Activated CD4-positive, alpha-beta T cell treated with anti-CD3 and anti-CD28 coated beads for 4 hours (primary cell): ENCODE measurements around the gene OAS3.
"Not testable (repeated sequence)": the region's sequence is repeated elsewhere in the genome, so short reads cannot be mapped to it uniquely, and the experiment has no call there.

Experiments
- DNase-seq, 2 donors: peaks; one replicate each; pipeline ENCODE4 v3.0.0-alpha.2; 2020

Gene OAS3, protein sequence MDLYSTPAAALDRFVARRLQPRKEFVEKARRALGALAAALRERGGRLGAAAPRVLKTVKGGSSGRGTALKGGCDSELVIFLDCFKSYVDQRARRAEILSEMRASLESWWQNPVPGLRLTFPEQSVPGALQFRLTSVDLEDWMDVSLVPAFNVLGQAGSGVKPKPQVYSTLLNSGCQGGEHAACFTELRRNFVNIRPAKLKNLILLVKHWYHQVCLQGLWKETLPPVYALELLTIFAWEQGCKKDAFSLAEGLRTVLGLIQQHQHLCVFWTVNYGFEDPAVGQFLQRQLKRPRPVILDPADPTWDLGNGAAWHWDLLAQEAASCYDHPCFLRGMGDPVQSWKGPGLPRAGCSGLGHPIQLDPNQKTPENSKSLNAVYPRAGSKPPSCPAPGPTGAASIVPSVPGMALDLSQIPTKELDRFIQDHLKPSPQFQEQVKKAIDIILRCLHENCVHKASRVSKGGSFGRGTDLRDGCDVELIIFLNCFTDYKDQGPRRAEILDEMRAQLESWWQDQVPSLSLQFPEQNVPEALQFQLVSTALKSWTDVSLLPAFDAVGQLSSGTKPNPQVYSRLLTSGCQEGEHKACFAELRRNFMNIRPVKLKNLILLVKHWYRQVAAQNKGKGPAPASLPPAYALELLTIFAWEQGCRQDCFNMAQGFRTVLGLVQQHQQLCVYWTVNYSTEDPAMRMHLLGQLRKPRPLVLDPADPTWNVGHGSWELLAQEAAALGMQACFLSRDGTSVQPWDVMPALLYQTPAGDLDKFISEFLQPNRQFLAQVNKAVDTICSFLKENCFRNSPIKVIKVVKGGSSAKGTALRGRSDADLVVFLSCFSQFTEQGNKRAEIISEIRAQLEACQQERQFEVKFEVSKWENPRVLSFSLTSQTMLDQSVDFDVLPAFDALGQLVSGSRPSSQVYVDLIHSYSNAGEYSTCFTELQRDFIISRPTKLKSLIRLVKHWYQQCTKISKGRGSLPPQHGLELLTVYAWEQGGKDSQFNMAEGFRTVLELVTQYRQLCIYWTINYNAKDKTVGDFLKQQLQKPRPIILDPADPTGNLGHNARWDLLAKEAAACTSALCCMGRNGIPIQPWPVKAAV

DNA sequence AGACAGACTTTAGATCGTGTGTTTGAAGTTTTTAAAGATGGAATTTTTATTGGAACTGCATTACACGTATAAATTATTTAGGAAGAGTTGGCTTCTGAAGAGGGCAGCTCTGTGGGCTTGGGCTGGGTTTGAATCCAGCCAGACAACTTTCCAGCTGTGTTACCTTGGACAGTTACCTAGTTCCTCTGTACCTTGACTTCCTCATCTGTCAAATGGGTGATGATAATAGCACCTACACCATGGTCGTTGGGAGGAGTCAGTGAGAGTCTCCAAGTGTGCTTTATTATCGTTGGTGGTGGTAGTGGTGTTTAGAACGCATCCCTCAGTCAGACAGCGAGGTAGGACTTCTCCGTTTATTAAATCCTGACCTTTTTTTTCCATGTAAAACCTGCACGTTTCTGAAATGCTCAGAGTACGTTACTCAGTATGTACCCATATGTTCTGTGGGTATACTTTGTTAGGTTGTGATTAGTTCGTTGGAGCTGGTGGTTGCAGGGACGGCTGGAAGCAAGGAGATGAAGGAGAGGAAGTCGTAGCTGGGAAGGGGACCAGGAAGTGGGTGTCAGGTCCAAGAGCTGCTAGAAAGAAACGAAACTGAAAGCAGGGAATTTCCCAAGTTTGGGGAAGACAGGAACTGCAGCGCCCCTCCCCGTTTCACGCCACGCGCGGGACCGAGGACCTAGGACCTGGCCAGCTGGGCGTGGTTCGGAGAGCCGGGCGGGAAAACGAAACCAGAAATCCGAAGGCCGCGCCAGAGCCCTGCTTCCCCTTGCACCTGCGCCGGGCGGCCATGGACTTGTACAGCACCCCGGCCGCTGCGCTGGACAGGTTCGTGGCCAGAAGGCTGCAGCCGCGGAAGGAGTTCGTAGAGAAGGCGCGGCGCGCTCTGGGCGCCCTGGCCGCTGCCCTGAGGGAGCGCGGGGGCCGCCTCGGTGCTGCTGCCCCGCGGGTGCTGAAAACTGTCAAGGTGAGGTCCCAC lies at the start of gene OAS3:
Gene OAS3, plus strand, starts transcription at position 734 of the 979 bp plus-strand sequence. Its CDS starts 57 bp downstream, at position 791.
- peak; percentile 68 to 76 for DNase-seq

DNA sequence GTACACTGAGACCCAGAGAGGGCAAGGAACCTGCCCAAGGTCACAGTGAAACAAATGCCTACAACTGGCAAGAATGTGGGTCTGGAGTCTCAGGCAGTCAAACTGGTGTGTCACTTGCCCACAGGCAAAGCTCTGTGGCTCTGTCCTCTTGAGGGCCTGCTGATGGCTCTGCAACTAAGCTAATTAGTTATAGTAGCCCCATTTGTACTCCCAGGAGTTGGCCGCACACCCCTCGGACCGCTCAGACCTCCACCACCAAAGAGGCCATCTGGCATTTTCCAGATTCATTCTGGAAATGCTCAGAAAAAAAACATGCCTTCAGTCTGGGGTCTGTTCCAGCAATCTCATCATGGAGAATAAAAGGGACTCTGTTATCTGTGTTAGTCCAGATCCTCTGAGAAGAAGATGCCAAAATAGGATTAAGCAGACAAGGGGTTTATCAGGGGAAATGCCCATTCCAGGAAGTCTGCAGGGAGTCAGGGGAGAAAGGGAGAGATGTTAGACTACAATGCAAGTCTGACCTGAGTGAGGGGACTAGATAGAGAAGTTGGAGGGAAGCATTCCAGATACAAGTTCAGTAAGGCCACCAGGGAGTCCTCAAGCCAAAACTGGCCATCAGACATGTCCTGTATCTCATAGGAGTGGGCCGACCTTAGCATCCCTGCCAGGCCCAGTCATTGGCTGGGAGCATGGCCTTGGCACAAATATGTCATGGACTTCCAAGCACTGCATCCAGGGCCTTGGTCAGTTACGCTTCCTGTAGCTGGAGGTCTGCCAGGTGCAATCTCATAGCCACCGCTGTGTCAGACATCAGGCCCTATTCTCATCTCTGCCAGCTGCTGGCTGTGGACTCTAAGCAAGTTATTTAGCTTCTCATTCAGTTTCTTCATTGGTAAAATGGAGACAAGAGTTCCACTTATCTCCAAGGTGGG lies 46.9 kb upstream of the OAS3 start:
- DNase-seq, result no peak

DNA sequence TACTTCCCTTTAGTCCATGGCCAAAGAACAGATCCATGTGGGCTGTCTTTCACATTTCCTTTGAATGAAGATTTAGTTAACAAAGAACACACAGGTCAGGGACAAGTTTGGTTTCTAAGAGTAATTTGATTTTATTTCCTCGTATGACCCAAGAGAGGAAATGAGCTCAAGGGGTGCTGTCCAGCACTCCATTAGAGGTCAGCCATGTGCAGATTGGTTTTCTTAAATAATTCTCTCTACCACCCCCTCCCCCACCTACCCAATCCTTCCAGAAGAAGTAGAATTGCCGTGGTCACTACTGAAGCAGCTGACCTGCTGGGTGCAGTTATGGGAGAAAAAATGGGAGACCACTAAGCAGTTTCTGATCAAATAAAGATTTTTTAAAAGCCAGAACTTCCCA lies 45.4 kb upstream of the OAS3 start:
- DNase-seq, result no peak

DNA sequence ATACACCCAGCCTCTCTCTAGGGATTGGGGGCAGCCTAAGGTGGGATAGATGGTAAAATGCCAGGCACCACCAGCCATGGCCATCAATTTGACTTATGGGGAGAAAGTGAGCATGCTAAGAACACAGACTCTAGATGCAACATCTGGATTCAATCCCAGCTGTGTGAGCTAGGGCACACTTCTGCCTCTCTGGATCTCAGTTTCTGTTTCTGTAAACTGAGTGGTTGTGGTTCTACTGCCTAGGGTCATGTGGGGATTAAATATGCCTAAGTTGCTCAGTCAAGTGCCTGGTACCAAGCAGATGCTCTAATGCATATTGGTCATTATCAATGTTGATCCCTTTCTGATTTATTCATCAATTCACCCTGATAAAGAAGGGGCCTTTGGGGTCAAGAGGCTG lies 44.1 kb upstream of the OAS3 start:
- no peak for DNase-seq

DNA sequence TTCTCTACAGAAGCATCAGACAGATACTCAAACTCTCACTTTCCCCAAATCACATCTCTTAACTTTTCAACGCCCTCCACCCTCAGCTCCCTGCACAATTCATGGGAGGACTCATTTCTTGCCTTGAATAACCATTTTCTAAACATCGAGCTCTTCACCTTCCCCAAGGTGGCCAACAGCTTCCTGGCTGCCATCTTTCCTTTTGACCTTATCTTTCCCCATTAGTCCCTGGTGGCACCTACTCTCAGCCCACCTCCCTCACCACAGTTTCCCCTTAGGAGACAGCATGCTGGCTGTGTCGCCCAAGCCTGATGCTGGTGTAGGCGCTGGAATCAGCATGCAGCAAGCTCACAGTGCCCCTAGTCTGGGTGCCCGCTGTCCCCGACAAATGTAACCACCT lies 39.9 kb upstream of the OAS3 start:
- DNase-seq, result no peak

DNA sequence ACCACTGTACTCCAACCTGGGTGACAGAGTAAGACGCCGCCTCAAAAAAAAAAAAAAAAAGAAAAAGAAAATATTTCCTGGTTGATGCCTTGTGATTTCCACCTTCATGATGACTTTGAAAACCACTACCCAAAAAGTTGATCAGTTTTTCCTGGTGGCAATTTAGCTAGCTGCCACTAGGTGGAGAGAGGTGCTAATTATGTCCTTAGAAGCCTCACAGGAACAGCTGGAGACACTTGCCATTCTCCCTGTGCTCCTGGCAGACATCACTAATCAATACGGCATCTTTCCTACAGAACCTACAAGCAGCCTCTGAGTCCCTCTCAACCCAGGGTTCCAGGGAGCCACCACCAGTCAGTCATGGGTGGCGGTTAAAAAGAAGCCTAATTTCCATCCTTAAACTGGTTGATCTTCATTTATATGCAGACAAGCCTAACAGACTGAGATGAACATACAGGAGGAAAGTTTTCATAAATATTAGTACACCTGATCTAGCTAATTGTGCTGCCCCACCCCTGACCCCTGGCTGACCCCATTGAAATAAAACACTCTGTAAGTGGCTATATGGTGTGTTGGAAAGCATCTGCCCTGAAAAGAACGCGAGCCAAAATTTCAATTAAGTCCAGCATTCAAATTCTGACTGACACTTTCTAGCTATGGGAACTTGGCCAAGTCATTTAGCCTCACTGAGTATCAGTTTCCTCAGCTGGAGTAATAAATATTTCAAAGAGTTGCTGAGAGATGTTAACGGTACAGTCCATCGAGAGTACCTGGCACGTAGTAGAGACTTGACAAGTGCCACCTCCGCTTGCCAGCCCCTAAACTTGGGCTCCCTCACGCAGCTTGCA lies 37.8 kb upstream of the OAS3 start:
- peak; percentile 37 to 59 for DNase-seq

DNA sequence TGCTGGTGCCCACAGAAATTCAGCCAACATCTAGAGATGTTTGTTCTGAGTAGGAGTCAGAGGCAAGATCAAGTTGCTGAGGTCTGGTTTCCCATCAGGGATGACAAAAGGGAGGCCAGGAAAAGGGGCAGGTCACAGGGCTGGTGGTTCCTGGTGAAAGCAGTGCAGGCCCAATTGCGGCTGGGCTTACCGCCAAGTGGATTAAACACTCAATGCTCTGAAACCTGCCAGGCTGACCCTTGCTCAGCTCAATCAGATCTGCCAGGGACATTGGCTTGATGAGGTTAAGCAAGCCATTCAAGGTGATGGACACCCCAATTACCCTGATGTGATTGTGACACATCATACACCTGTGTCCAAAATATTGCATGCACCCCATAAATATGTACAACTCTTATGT lies 37.0 kb upstream of the OAS3 start:
- DNase-seq, result no peak

DNA sequence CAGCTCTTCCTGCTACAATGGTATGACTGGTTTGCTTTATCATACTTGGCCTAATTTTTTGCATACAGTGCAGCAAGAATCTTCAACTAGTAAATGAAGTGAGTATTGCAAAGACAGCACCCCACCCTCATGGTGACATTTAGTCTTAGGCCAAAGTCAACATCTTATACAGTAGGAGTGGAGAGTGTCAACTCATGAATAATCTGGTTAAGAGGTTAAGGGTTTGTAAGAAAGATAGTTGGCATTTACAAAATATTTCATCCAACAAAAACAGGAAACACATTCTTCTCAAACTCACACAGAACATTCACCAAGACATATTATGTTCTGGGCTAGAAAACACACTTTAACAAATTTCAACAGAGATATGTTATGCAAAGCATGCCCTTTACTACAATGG lies 33.7 kb upstream of the OAS3 start:
- no peak for DNase-seq

DNA sequence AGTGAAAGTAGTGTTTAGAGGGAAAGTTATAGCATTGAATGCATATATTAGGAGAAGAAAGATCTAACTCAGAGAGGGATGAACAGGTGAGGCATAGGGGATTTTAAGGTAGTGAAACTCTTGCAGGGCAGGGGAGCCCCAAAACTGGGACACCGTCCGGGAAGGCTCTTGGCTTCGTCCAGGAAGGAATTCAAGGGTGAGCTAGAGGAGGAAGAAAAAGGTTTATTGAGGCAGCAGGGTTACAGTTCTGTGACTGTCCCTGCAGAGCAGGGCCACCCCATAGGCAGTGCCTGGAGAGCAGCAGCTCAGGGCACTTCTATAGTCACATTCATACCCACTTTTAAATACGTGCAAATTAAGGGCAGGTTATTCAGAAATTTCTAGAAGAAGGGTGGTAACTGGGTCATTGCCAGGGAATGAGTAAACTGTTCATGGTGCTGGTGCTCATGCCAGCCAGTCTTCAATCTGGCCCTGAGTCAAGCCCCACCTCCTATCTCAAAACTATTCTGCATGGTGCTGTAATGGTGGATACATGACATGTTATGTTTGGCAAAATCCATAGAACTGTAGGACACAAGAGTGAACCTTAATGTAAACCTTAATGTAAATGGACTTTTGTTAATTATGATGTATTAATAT lies 32.7 kb upstream of the OAS3 start:
- DNase-seq, result no peak

DNA sequence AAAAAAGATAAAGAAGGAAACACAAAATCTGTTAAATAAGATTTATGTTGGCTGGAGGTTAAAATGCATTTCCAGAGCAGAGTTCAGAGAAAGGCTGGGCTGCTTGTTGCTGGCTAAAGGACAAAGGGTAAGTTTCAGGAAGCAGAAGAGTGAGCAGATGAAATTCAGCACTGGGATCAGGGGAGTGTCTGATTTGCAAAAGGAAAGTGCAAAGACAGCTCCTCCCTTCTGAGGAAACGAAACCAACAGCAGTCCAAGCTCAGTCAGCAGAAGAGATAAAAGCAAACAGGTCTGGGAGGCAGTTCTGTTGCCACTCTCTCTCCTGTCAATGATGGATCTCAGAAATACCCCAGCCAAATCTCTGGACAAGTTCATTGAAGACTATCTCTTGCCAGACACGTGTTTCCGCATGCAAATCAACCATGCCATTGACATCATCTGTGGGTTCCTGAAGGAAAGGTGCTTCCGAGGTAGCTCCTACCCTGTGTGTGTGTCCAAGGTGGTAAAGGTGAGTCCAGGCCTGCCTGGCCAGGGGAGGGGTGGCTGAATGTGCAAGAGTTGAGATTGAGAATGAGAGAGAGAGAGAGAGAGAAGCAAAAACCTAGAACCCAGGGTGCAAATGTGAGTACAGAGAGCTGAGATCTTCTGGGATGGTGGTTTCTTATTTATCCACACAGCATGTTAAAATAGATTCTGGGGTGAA lies 31.4 kb upstream of the OAS3 start, which contains the start of gene OAS1:
Gene OAS1, plus strand, starts transcription at position 251 of the 703 bp plus-strand sequence. Its CDS starts 78 bp downstream, at position 329.
- DNase-seq, result peak; percentile 22

DNA sequence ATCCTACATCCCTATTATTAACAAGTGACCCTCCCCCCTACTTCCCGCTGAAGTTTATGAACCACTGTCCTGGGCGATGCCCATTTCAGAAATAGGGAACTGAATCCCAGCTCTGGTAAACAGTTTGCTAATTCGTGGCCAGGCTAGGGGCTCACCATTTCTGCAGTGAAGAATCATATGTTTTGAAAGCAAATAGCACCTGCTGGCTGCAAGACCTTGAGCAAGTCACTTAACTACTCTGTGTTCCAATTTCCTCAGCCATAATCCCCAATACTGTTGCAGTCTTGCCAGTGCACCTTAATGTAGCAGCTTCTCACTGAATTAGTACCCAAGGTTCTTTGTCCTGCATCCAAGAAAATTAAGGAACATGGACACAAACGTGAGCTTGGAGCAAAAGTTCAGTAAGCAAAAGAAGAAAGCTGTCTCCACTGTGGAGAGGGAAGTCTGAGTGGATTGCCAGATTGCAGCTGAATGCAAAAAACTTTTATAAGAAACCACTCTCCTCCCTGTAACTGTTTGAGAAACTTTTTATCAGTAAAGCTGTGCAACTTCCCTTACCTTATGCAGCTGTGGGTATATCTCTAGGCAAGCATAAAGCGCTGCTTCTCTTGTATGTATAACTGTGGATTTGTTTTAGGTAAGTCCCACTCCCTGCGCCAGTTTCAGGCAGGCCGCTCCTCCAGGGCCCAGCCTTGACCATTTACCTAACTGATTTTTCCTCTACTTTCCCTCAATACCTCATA lies 30.7 kb upstream of the OAS3 start:
- DNase-seq, result no peak

DNA sequence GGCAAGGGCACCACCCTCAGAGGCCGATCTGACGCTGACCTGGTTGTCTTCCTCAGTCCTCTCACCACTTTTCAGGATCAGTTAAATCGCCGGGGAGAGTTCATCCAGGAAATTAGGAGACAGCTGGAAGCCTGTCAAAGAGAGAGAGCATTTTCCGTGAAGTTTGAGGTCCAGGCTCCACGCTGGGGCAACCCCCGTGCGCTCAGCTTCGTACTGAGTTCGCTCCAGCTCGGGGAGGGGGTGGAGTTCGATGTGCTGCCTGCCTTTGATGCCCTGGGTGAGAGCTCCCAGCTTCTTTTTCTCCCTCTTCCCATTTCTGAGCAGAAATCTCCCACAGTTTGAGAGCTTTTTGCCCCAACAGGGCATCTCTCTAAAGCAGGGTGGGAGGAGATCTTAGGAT lies 29.7 kb upstream of the OAS3 start:
- peak; percentile 21 to 25 for DNase-seq

DNA sequence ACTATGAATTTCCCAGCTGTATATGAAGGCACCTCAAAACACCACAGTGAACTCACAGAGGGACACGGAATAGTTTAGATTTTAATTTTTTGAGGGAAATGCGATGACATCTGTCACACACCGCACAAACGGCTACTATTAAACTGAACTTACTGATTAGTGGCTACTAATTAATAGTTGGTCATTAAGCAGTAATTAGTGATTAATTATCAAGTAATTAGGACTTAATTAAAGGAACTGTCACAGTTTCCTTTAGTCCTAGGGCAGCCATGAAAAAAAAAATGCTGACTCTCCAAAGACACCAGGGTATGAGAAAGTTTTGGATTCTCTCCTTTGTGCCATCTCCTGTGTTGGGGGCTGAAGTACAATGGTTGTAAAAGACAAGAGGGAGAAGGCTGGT lies 28.6 kb upstream of the OAS3 start:
- no peak for DNase-seq

DNA sequence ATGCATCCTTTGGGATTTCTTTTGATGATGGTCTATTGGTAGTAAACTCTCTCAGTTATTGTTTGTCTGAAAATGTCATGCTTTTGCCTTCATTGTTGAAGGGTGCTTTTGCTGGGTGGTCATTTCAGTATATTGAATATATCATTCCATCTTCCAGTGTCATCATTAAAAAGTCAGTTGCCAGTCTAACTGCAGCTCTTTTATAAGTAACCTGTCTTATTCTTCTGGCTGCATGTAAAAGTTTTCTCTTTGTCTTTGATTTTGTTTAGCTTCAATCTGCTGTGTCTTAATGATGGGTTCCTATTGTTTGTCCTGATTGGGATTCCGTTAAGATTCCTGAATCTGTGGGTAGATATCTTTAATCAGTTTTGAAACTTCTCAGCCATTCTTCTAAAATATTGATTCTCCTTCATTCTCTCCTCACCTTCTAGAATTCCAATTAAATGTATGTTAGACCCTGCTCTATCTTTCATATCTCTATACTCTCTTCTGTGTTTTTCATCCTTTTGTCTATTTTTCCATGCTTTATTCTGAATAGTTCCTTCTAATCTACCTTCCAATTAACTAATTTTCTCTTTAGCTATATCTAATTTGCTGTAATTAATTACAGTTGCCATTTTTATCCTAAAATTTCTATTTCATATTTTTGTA lies 25.1 kb upstream of the OAS3 start:
- DNase-seq, result no peak

DNA sequence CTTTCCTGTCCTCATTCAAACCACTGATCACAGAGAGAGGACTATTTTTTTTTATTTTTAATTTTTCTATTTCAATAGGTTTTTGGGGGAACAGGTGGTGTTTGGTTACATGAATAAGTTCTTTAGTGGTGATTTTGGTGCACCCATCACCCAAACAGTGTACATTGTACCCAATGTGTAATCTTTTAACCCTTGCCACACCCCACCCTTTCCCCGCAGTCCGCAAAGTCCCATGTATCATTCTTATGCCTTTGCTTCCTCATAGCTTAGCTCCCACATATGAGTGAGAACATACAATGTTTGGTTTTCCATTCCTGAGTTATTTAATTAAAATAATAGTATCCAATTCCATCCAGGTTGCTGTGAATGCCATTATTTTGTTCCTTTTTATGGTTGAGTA lies 24.4 kb upstream of the OAS3 start:
- not testable (repeated sequence) for DNase-seq

DNA sequence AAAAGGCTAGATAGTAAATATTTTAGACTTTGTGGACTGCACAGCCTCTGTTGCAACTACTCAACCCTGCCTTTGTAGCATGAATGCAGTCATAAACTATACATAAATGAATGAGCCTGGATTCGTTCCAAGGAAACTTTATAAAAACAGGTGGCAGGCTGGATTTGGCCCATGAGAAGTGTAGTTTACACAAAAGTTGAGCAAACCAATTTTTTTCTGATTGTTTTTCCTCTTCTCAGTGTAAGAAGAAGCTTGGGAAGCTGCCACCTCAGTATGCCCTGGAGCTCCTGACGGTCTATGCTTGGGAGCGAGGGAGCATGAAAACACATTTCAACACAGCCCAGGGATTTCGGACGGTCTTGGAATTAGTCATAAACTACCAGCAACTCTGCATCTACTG lies 22.0 kb upstream of the OAS3 start:
- no peak for DNase-seq

DNA sequence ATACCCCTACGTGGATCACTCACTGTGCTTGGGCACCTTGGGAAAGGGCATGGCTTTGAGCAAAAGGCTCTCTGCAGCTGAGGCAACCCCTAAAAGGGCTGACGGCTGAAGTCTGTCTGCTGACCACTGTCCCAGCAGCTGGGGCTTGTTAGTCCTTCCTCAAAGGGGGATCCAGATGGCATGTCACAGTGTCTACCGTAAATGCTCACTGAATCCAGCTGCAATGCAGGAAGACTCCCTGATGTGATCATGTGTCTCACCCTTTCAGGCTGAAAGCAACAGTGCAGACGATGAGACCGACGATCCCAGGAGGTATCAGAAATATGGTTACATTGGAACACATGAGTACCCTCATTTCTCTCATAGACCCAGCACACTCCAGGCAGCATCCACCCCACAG lies 19.2 kb upstream of the OAS3 start:
- DNase-seq, result no peak

DNA sequence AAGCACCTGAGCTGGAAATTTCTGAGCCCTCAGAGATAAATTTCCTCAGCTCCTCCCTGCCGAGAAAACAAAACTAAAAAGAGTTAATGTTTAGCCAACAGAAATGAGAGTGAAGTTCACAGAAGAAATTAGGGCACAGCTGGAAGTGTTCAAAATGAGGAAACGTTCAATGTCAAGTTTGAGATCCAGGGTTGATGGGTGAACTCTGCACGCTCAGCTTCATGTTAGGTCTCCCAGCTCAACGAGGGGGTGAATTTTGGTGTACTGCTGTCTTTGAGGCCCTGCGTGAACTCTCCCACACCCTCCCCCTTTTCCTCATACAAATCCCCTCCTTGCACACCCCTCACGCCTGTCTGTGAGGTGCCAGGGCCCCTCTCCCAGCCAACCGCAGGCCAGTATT lies 13.3 kb upstream of the OAS3 start:
- no peak for DNase-seq
